GM23248 (cell line): ENCODE results near the gene GALNT10. TPM values are rescaled to one million over a fixed set of nuclear protein-coding genes. Genes with fewer than 3 reads are reported as not detected.

ENCODE experiments used
- DNase-seq: peaks from one replicate; pipeline ENCODE4 v3.0.0-alpha.2; 2015
- H2AFZ ChIP-seq: fragments of 200-600 bp; sonication (generic); 2 replicates; pipeline ENCODE4 v1.6.1; 2016; ENCODE audit warnings: antibody characterized with exemption
- H3F3A ChIP-seq: fragments of 200-600 bp; sonication (generic); 2 replicates; pipeline ENCODE4 v1.6.1; 2016; ENCODE audit warnings: mild to moderate bottlenecking, antibody characterized with exemption, mixed run types; ENCODE audit not compliant: insufficient read depth
- H3K27ac ChIP-seq: fragments of 200-600 bp; sonication (generic); 2 replicates; pipeline ENCODE4 v1.5.1; 2016; ENCODE audit warnings: mild to moderate bottlenecking
- H3K27me3 ChIP-seq: fragments of 200-600 bp; sonication (generic); replicated peaks from 2 replicates; pipeline ENCODE4 v1.6.1; 2016; ENCODE audit warnings: mild to moderate bottlenecking; ENCODE audit not compliant: insufficient read depth
- H3K36me3 ChIP-seq: fragments of 200-600 bp; sonication (generic); 2 replicates; pipeline ENCODE4 v1.6.1; 2016; ENCODE audit warnings: low read depth, mild to moderate bottlenecking
- H3K4me1 ChIP-seq: fragments of 200-600 bp; sonication (generic); 2 replicates; pipeline ENCODE4 v1.6.1; 2016; ENCODE audit warnings: mild to moderate bottlenecking; ENCODE audit not compliant: insufficient read depth
- H3K4me2 ChIP-seq: fragments of 200-600 bp; sonication (generic); one replicate; pipeline ENCODE4 v1.6.1; 2016; ENCODE audit warnings: mild to moderate bottlenecking; ENCODE audit not compliant: unreplicated experiment
- H3K4me3 ChIP-seq: fragments of 200-600 bp; sonication (generic); 2 replicates; pipeline ENCODE4 v1.5.1; 2016; ENCODE audit warnings: mild to moderate bottlenecking
- H3K79me2 ChIP-seq: fragments of 200-600 bp; sonication (generic); 2 replicates; pipeline ENCODE4 v1.6.1; 2016; ENCODE audit warnings: mild to moderate bottlenecking; ENCODE audit not compliant: insufficient read depth
- H3K9ac ChIP-seq: fragments of 200-600 bp; sonication (generic); 2 replicates; pipeline ENCODE4 v1.6.1; 2016; ENCODE audit warnings: mild to moderate bottlenecking
- H3K9me2 ChIP-seq: fragments of 200-600 bp; sonication (generic); 2 replicates; pipeline ENCODE4 v1.6.1; 2016; ENCODE audit warnings: mixed run types, mild to moderate bottlenecking, moderate library complexity; ENCODE audit not compliant: insufficient read depth
- H3K9me3 ChIP-seq: fragments of 200-600 bp; sonication (generic); one replicate; pipeline ENCODE4 v1.6.1; 2017; ENCODE audit warnings: low read depth
- H4K20me1 ChIP-seq: fragments of 200-600 bp; sonication (generic); 2 replicates; pipeline ENCODE4 v1.6.0; 2016; ENCODE audit not compliant: insufficient read depth
- EZH2 ChIP-seq: fragments of 200-600 bp; sonication (generic); IDR thresholded peaks from 2 replicates; pipeline ENCODE4 v1.6.1; 2018; ENCODE audit warnings: antibody characterized with exemption, mild to moderate bottlenecking; ENCODE audit not compliant: insufficient read depth, poor library complexity, severe bottlenecking
- EZH2phosphoT487 ChIP-seq: fragments of 200-600 bp; sonication (generic); IDR thresholded peaks from 2 replicates; pipeline ENCODE4 v1.6.1; 2018; ENCODE audit warnings: antibody characterized with exemption, moderate library complexity, mild to moderate bottlenecking, low read depth; ENCODE audit not compliant: insufficient read depth
- WGBS, 2 experiments: methylation state at CpG; one replicate each; pipeline ENCODE4 v1.1.6; 2015 to 2017; ENCODE audit warnings: low lambda C conversion rate in 2 of 2, low coverage in 1 of 2; ENCODE audit errors: missing lambda C conversion rate in 2 of 2; 5-methylcytosine and 5-hydroxymethylcytosine counted together
- in situ Hi-C: fragments of 300-500 bp; cut with MboI; formaldehyde crosslinking; loops from 2 replicates; pipeline ENCODE4 v1.15.0; 2020
- polyA plus RNA-seq: library from polyadenylated mRNA; unstranded; fragments of >200 nt; fragmentation: Nextera tagmentation; extraction: Ambion mirVana; gene quantifications from 2 replicates; pipeline ENCODE4 v1.2.1, GENCODE V29; 2016
- total RNA-seq: library from RNA; depleted of rRNA; stranded (reverse); fragments of >200 nt; shearing (Covaris generic); gene quantifications from 2 replicates; pipeline ENCODE4 v1.2.3, GENCODE V29; 2014

GALNT10 gene
- total and polyA plus RNA-seq, 2 experiments from 2014 or later = 23.3 to 67.9 TPM

GRCh38 chr5:154380263-154380662 lies 189.7 kb downstream of the GALNT10 start:
- no peak for DNase-seq
- no peak for TF ChIP-seq EZH2phosphoT487
- TF ChIP-seq EZH2 = no peak

GRCh38 chr5:154384480-154385235 lies 194.1 kb downstream of the GALNT10 start:
- no peaks in the 10 kb centered on the region for H3K27me3 ChIP-seq
- no peak overlapping the region for H3K4me2 ChIP-seq
- TF ChIP-seq EZH2 (no peak), EZH2phosphoT487 (no peak)
- no peaks in the 10 kb centered on the region for H3K4me1 ChIP-seq
- peaks cover 24% of the 10 kb centered on the region; the same call in 1 of the 2 replicates for H3K36me3 ChIP-seq
- H3K79me2 ChIP-seq = no peaks in the 10 kb centered on the region
- DNase-seq = no peak
- no peaks in the 10 kb centered on the region for H3F3A ChIP-seq
- in situ Hi-C loops = no loop called here
- no peak overlapping the region for H3K27ac ChIP-seq
- H3K9ac ChIP-seq = no peak overlapping the region
- H3K4me3 ChIP-seq = no peak overlapping the region
- no peaks in the 10 kb centered on the region for H3K9me2 ChIP-seq
- no peaks in the 10 kb centered on the region for H3K9me3 ChIP-seq
- 73 to 75% methylated on average over 9 of the region's 9 CpGs for WGBS, 2 experiments
- no peaks in the 10 kb centered on the region for H4K20me1 ChIP-seq
- H2AFZ ChIP-seq = no peak overlapping the region

More at GRCh38 chr5:154380263-154380662, 189.7 kb downstream of the GALNT10 start:
- Histone ChIP-seq H3K9ac (no peak overlapping the region), H4K20me1 (no peaks in the 10 kb centered on the region), H3K27me3 (no peaks in the 10 kb centered on the region), H3K9me2 (no peaks in the 10 kb centered on the region), H3K4me2 (no peak overlapping the region), H3K36me3 (peaks cover 32% of the 10 kb centered on the region; the same call in 1 of the 2 replicates), H3K79me2 (no peaks in the 10 kb centered on the region), H3K4me1 (0 out of 2 replicates have a peak, but pooled peaks cover 4% of the 10 kb centered on the region), H3F3A (no peaks in the 10 kb centered on the region), H2AFZ (no peak overlapping the region), H3K27ac (no peak overlapping the region), H3K9me3 (no peaks in the 10 kb centered on the region), H3K4me3 (no peak overlapping the region)
- 89 to 90% methylated on average over 12 of the region's 12 CpGs for WGBS, 2 experiments
- in situ Hi-C loops = no loop called here

- Histone ChIP-seq H2AFZ (no peak overlapping the region), H3K4me3 (no peak overlapping the region), H3K9me3 (no peaks in the 10 kb centered on the region), H3K27ac (no peak overlapping the region), H3K36me3 (peaks cover 24% of the 10 kb centered on the region; the same call in 1 of the 2 replicates), H3K4me2 (no peak overlapping the region), H3K79me2 (no peaks in the 10 kb centered on the region), H3F3A (no peaks in the 10 kb centered on the region), H3K9me2 (no peaks in the 10 kb centered on the region), H3K9ac (no peak overlapping the region), H3K27me3 (no peaks in the 10 kb centered on the region), H3K4me1 (no peaks in the 10 kb centered on the region), H4K20me1 (no peaks in the 10 kb centered on the region)
- in situ Hi-C loops = no loop called here
- WGBS, 2 experiments = 79 to 89% methylated on average over 8 of the region's 8 CpGs
- no peak for DNase-seq
- no peak for TF ChIP-seq EZH2phosphoT487
- TF ChIP-seq EZH2 = no peak
Measured at GRCh38 chr5:154385236-154385512, 194.6 kb downstream of the GALNT10 start.

- Histone ChIP-seq H3K4me3 (no peak overlapping the region), H3K4me2 (no peak overlapping the region), H4K20me1 (no peaks in the 10 kb centered on the region), H3K27me3 (no peaks in the 10 kb centered on the region), H3K9me2 (no peaks in the 10 kb centered on the region), H3K36me3 (peaks cover 26% of the 10 kb centered on the region), H3K79me2 (no peaks in the 10 kb centered on the region), H3K4me1 (no peaks in the 10 kb centered on the region), H3K9me3 (no peaks in the 10 kb centered on the region), H3K27ac (no peak overlapping the region), H2AFZ (no peak overlapping the region), H3F3A (no peaks in the 10 kb centered on the region), H3K9ac (no peak overlapping the region)
- in situ Hi-C loops = no loop called here
- WGBS, 2 experiments = 82 to 88% methylated on average over 6 of the region's 6 CpGs
- DNase-seq = no peak
- TF ChIP-seq EZH2 = no peak
- no peak for TF ChIP-seq EZH2phosphoT487
Measured at GRCh38 chr5:154386952-154387629, 196.6 kb downstream of the GALNT10 start.
